Thoracic aorta (tissue), 2 donors: ENCODE measurements around the gene PUS1. TPM values are rescaled to one million over a fixed set of nuclear protein-coding genes. Genes with fewer than 3 reads are reported as not detected.
"Not testable (repeated sequence)": the region's sequence is repeated elsewhere in the genome, so short reads cannot be mapped to it uniquely, and the experiment has no call there.

ENCODE experiments used
- ATAC-seq: fragments of 150-250 bp; one replicate; pipeline ENCODE4 v1.8.0; 2017; ENCODE audit warnings: low read depth; ENCODE audit not compliant: insufficient number of reproducible peaks, low FRiP score
- DNase-seq: peaks from one replicate; pipeline ENCODE4 v3.0.0-alpha.2; 2020; ENCODE audit warnings: low spot score
- H3K27ac ChIP-seq, 2 donors: fragments of 200-600 bp; sonication (generic); 1 replicate in 1 of 2; 2 replicates in 1 of 2; pipeline ENCODE4 v1.5.1; 2016; ENCODE audit warnings: mild to moderate bottlenecking in 2 of 2, moderate library complexity in 2 of 2
- H3K27me3 ChIP-seq: fragments of 200-600 bp; sonication (generic); replicated peaks from 2 replicates; pipeline ENCODE4 v1.6.0; 2016; ENCODE audit warnings: mild to moderate bottlenecking; ENCODE audit not compliant: insufficient read depth
- H3K36me3 ChIP-seq: fragments of 200-600 bp; sonication (generic); one replicate; pipeline ENCODE4 v1.5.1; 2016
- H3K4me1 ChIP-seq, 2 donors: fragments of 200-600 bp; sonication (generic); 1 replicate in 1 of 2; 2 replicates in 1 of 2; pipeline versions ENCODE4 v1.5.1 to v1.6.0; 2016; ENCODE audit warnings: low read depth in 2 of 2, mild to moderate bottlenecking in 1 of 2; ENCODE audit not compliant: control insufficient read depth in 1 of 2
- H3K4me3 ChIP-seq: fragments of 200-600 bp; sonication (generic); 2 replicates; pipeline ENCODE4 v1.5.1; 2016; ENCODE audit warnings: mild to moderate bottlenecking
- H3K9me3 ChIP-seq: fragments of 200-600 bp; sonication (generic); 2 replicates; pipeline ENCODE4 v1.5.1; 2016
- total RNA-seq, 2 donors: library from RNA; depleted of rRNA; stranded (reverse); fragments of >200 nt; gene quantifications; one replicate each; pipeline versions ENCODE4 v1.1.0 to v1.2.3, GENCODE V29; 2016
- TF ChIP-seq, protein P1 (sequence below): fragments of 200-600 bp; sonication (generic); IDR thresholded peaks from one replicate; pipeline ENCODE4 v1.5.1; 2019; ENCODE audit warnings: antibody characterized with exemption

PUS1 gene
- total RNA-seq, 2 donors from 2014 or later = 5.8 to 31.7 TPM

DNA sequence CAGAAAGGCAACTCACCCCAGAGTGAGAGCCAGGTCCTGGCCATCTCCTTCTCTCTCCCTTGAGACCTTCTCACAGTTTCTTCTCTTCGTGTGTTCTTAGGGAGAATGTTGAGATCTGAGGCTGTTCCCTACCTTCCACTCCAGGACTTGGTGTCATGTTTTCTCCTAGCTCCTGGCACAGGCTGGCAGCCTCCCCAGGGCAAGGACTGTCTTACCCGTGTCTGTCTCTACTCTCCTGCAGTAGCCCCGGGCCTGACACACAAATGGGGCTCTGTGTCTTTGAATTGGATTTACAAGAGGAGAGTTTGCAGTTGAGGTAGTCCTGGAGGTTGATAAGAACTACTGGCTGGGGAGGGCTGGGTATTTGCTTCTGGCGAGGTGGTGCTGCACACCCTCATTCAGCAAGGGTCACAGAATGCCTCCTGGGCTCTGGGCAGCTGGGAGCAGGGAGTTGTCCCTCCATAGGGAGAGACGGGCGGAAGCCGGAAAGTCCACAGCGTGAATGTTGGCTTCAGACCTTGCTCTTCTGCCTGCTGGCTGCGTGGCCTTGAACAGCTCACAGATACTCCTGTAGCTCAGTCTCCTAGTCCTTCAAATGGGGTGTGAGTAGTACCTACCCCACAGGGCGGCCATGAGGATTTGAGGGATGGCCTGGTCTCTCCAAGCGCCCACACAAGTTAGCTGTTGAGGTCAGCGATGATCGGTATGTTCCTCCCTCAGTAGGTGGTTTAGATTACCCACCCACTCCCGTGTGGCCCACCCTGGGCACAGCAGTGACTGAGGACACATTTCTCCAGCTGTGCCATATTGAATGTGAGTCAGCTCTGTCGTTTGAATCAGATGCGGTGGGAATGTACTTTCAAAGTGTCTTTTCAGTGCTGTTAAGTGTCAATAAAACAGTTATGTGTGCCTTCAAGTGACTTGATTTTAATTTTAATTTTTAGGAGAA, 30.8 kb downstream of the PUS1 start:
- no peaks in the 10 kb centered on the region for H3K27me3 ChIP-seq
- no peak overlapping the region for H3K27ac ChIP-seq
- peaks cover 0 to 4% of the 10 kb centered on the region in 2 donors for H3K4me1 ChIP-seq
- peaks cover 9% of the 10 kb centered on the region for H3K36me3 ChIP-seq
- no peak overlapping the region for H3K4me3 ChIP-seq
- TF ChIP-seq, protein P1, sequence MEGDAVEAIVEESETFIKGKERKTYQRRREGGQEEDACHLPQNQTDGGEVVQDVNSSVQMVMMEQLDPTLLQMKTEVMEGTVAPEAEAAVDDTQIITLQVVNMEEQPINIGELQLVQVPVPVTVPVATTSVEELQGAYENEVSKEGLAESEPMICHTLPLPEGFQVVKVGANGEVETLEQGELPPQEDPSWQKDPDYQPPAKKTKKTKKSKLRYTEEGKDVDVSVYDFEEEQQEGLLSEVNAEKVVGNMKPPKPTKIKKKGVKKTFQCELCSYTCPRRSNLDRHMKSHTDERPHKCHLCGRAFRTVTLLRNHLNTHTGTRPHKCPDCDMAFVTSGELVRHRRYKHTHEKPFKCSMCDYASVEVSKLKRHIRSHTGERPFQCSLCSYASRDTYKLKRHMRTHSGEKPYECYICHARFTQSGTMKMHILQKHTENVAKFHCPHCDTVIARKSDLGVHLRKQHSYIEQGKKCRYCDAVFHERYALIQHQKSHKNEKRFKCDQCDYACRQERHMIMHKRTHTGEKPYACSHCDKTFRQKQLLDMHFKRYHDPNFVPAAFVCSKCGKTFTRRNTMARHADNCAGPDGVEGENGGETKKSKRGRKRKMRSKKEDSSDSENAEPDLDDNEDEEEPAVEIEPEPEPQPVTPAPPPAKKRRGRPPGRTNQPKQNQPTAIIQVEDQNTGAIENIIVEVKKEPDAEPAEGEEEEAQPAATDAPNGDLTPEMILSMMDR = no peak
- DNase-seq (no peak), ATAC-seq (no peak)
- H3K9me3 ChIP-seq = no peaks in the 10 kb centered on the region

GRCh38 chr12:131960590-131961325, 31.7 kb downstream of the PUS1 start:
- not testable (repeated sequence) for ATAC-seq, H3K36me3 ChIP-seq, H3K27me3 ChIP-seq, H3K4me1 ChIP-seq, DNase-seq, H3K27ac ChIP-seq, H3K4me3 ChIP-seq, H3K9me3 ChIP-seq

DNA sequence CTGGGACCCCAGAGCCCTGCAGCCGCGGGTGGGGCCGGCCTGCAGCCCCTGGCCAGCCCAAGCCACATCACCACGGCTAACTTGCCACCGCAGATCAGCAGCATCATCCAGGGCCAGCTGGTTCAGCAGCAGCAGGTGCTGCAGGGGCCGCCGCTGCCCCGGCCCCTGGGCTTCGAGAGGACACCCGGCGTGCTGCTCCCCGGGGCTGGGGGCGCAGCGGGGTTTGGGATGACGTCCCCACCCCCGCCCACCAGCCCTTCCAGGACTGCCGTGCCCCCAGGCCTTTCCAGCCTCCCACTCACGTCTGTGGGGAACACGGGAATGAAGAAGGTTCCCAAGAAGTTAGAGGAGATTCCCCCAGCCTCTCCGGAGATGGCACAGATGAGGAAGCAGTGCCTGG, 32.3 kb downstream of the PUS1 start:
- ATAC-seq, H3K9me3 ChIP-seq, H3K4me3 ChIP-seq, H3K4me1 ChIP-seq, H3K36me3 ChIP-seq, H3K27me3 ChIP-seq, H3K27ac ChIP-seq, DNase-seq: not testable (repeated sequence)

- peaks cover 0 to 4% of the 10 kb centered on the region in 2 donors for H3K4me1 ChIP-seq
- no peak for ATAC-seq
Observed at GRCh38 chr12:131962069-131962468, 33.0 kb downstream of the PUS1 start.

DNA sequence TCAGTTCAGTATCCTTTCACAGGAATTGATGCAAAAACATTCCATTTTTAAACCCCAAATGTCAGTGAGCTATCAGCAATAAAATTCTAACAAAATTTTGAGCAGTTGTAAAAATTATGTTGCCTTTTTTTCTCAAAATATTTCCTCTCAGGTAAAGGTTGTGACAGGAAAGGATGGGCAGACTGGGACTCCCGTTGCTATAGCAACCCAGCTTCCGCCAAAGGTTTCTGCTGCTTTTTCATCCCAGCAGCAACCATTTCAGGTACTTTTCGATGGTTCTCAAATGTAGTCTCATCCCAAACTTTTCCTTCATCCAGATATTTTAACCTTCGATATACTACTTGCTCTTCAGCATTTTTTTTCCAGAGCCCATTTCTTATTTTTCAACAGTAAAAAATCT, 34.3 kb downstream of the PUS1 start:
- Histone ChIP-seq H3K27ac (no peak overlapping the region), H3K4me1 (peaks cover 0 to 4% of the 10 kb centered on the region in 2 donors), H3K4me3 (no peak overlapping the region), H3K9me3 (no peaks in the 10 kb centered on the region), H3K36me3 (peaks cover 9% of the 10 kb centered on the region), H3K27me3 (no peaks in the 10 kb centered on the region)
- TF ChIP-seq, protein P1 = no peak
- ATAC-seq (no peak), DNase-seq (no peak)

More at GRCh38 chr12:131962069-131962468, 33.0 kb downstream of the PUS1 start:
- Histone ChIP-seq H3K27me3 (no peaks in the 10 kb centered on the region), H3K36me3 (peaks cover 9% of the 10 kb centered on the region), H3K4me3 (no peak overlapping the region), H3K27ac (no peak overlapping the region), H3K9me3 (no peaks in the 10 kb centered on the region)
- TF ChIP-seq, protein P1 = no peak
- DNase-seq = no peak

GRCh38 chr12:131965073-131965472, 36.0 kb downstream of the PUS1 start:
- H3K36me3 ChIP-seq = peaks cover 9% of the 10 kb centered on the region
- peaks cover 0 to 4% of the 10 kb centered on the region in 2 donors for H3K4me1 ChIP-seq
- DNase-seq (no peak), ATAC-seq (no peak)
- no peaks in the 10 kb centered on the region for H3K9me3 ChIP-seq
- no peak overlapping the region for H3K27ac ChIP-seq
- TF ChIP-seq, protein P1 = no peak
- no peak overlapping the region for H3K4me3 ChIP-seq
- H3K27me3 ChIP-seq = no peaks in the 10 kb centered on the region
